ENCODE measurements around the gene MARK2.

Gene MARK2

DNA sequence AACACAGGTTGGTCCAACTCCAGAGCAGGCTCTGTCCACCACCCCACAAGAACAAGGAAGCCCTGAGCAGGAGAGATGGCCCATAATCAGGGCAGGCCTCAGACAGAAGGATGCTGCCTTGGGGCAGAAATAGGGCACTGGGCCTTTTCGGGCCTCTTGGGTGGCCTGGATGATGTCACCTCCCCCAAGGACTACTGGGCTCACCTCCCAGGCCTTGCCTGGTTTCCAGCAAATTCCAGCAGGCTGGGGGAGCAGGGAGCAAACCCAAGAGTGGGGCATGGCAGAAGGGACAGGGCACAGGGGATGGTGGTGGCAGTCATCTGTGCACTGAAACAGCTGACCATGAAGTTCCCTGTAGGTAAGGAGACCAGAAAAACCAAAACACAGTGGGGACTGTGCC lies 94.5 kb downstream of the MARK2 start:
- DNase-seq: no peak

- no peak for DNase-seq
Measured at GRCh38 chr11:63937713-63938478, 99.0 kb downstream of the MARK2 start.

- peak; percentile 95 for DNase-seq
Measured at GRCh38 chr11:63938479-63939396, 99.8 kb downstream of the MARK2 start, which contains the start of gene NAA40. TSS of gene NAA40 (plus strand) at chr11:63939002. CDS start at chr11:63939097, 95 bp downstream.

DNA sequence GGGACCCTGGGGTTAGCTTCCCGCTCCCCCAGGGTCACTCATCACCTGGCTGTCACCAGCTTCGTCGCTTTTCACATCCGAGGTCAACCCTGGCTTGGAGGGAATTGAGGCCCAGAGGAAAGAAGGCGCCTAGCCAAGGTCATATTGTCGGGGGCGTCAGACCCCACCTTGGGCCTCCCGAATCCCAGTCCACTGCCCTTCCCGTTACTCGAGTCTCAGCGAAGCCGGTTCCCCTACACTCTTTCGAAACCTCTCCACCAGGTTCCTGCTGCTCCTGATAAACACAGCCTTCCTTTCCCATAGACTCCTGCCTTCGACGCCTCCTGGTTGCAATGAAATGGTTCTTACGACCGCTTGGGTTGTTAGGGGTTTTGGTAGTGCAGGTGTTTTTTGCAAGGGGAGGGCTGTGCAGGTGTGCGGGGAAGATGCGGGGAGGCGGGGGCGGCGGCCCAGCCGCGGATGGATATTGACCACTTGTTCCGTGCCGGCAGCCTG lies 100.5 kb downstream of the MARK2 start:
- no peak for DNase-seq

DNA sequence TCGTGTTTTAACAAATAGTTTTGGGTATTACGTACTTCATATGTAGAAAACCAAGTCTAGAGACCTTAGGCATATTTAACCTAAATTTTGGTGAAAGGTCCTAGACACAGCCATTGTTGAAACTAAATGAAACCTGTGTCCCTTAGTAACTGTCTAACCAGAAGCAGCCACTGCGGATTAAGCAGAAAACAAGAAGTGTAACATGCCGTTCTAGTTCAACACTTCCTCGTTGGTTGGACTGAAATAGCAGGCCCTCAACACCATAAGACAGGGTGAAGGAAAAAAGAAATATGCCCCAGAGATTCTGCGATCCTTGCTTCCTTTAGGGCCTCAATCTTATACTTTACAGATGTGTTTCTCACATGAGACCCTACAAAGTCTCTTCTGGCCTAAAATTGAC lies 101.9 kb downstream of the MARK2 start:
- DNase-seq: no peak

DNA sequence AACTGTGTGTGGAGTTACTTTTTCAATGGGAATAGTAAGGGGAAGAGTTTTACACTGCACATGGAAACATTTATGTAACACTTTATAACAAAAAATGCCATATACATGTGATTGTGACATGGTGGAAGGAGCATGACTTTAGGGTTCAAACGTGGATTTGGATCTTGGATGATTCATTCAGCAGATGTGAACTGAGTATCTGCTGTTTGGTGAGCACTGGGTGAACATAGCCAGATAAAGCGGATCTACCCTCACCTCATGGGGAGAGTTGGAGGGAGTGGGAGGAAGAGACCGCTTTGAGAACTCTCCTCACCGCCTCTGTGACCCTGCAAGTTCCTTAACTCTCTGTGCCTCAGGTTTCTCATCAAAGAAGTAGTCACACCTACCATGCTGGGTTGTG lies 103.0 kb downstream of the MARK2 start:
- no peak for DNase-seq

GRCh38 chr11:63942803-63943202 lies 103.9 kb downstream of the MARK2 start:
- no peak for DNase-seq

DNA sequence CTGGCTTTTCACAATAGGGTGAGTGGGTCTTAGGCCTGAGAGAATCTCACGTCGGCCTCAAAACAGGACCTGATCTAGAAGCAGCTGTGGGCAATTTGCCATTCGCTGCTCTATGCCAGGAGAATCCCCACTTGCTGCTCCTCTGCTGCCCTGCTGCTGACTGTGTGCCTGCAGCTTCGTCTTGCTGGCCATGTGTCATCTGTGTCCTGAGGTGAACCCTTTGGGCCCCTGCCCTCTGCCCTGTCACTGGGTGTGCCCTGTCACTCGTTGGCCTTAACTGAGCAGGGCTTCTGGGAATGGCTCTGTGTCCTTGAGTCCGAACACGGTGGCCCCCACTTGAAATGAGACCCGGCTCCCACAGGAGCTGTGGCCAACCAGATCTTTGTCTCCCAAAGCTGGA lies 106.1 kb downstream of the MARK2 start:
- DNase-seq: no peak

DNA sequence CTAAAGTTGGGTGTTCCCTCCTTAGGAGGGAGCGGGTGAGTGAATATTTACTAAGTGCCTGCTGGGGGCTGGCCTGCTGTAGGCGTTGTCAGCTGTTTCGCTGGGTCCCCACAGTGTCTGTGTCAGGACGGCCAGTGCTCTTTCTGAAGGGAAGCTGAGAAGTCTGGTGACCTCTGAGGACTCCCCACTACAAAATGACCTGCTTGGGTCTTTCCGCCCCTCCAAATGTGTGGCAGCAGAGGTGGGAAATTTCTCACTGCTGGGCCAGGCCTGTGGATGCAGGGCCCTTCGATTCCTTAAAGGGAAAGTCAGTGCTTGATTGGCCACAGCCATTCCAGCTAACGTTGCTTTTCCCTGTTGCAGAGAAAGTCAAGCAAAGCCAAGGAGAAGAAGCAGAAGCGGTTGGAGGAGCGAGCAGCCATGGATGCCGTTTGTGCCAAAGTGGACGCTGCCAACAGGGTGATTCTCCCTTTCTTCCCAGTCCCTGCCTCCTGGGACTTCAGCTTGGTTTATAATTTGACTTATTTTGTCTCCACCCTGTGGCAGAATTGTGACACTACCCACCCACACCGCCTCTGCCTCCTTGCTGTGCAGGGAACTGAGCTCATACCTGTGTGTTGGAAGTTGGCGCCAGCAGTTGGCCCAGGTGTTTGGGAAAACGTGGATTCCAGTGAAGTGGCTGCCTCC lies 106.7 kb downstream of the MARK2 start:
- peak; percentile 71 for DNase-seq

GRCh38 chr11:63951779-63952536 lies 113.0 kb downstream of the MARK2 start:
- no peak for DNase-seq

DNA sequence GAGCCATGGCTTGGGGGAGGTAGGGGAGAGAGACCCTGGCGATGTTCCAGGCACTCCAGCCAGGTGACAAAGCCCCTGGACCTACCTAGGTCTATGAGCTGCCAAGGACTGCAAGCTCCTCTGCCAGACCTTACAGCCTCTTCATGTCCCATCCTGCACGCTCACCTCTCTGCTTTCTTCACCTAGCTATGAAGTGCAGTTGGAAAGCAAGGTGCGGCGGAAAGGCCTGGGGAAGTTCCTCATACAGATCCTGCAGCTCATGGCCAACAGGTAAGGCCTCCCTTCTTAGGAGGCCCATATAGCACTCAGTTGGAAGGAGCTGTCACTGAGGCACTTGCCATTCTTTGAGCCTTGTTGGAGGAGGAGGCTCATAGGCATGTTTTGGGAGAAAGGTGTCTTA lies 113.7 kb downstream of the MARK2 start:
- DNase-seq: no peak

- DNase-seq: no peak
Measured at GRCh38 chr11:63958008-63958407, 119.1 kb downstream of the MARK2 start.

All from fibroblast of skin of abdomen (primary cell).